Spleen (tissue), 11 donors: Measurements from ENCODE around the gene CCDC175. TPM values are rescaled to one million over a fixed set of nuclear protein-coding genes. Genes with fewer than 3 reads are reported as not detected.
A peak's percentile ranks its signal among the peaks of the same experiment; 100 is the strongest.

Experiments used
- DNase-seq: peaks from one replicate; pipeline ENCODE4 v3.0.0-alpha.2; 2020
- H3K27ac ChIP-seq, 8 donors: fragments of 200-600 bp; sonication (generic) in 7 of 8; 1 replicate in 4 of 8; 2 replicates in 4 of 8; pipeline versions ENCODE4 v1.5.0 to v1.8.0; 2016 to 2021; ENCODE audit warnings: inconsistent platforms in 4 of 8, mild to moderate bottlenecking in 4 of 8, moderate library complexity in 1 of 8
- H3K27me3 ChIP-seq, 7 donors: fragments of 200-600 bp; sonication (generic) in 6 of 7; replicated peaks in 1 of 7; 1 replicate in 4 of 7; 2 replicates in 3 of 7; pipeline versions ENCODE4 v1.5.0 to v1.8.0; 2016 to 2021; ENCODE audit warnings: inconsistent platforms in 3 of 7, mild to moderate bottlenecking in 1 of 7
- H3K36me3 ChIP-seq, 6 donors: fragments of 200-600 bp; sonication (generic) in 5 of 6; 1 replicate in 4 of 6; 2 replicates in 2 of 6; pipeline versions ENCODE4 v1.5.0 to v1.8.0; 2016 to 2021; ENCODE audit warnings: inconsistent platforms in 2 of 6
- H3K4me1 ChIP-seq, 6 donors: fragments of 200-600 bp; sonication (generic) in 5 of 6; 1 replicate in 3 of 6; 2 replicates in 3 of 6; pipeline versions ENCODE4 v1.5.0 to v1.8.0; 2016 to 2021; ENCODE audit warnings: inconsistent platforms in 3 of 6
- H3K4me3 ChIP-seq, 8 donors: fragments of 200-600 bp; sonication (generic) in 7 of 8; 1 replicate in 4 of 8; 2 replicates in 4 of 8; pipeline versions ENCODE4 v1.5.0 to v1.8.0; 2016 to 2021; ENCODE audit warnings: inconsistent platforms in 4 of 8, mild to moderate bottlenecking in 4 of 8, moderate library complexity in 2 of 8
- H3K9me3 ChIP-seq, 8 donors: fragments of 200-600 bp; sonication (generic) in 7 of 8; 1 replicate in 4 of 8; 2 replicates in 4 of 8; pipeline versions ENCODE4 v1.5.0 to v1.8.0; 2016 to 2021; ENCODE audit warnings: inconsistent platforms in 4 of 8
- CTCF ChIP-seq, 11 experiments: fragments of 200-600 bp in 7 of 11; fragments of 450-650 bp in 4 of 11; sonication (generic) in 4 of 11; IDR thresholded peaks in 8 of 11; conservative IDR thresholded peaks in 3 of 11; 1 replicate in 7 of 11; 2 replicates in 4 of 11; pipeline versions ENCODE4 v1.4.0 to v1.8.0; 2016 to 2021; ENCODE audit warnings: antibody characterized with exemption in 11 of 11, inconsistent platforms in 4 of 11, mild to moderate bottlenecking in 1 of 11
- POLR2A ChIP-seq, 3 donors: fragments of 450-650 bp; IDR thresholded peaks; one replicate each; pipeline ENCODE4 v1.5.1; 2017; ENCODE audit warnings: antibody characterized with exemption in 3 of 3, mild to moderate bottlenecking in 1 of 3
- POLR2AphosphoS5 ChIP-seq, 3 donors: sonication (generic); formaldehyde crosslinking; IDR thresholded peaks; one replicate each; pipeline ENCODE4 v1.5.1; 2017; ENCODE audit warnings: antibody characterized with exemption in 3 of 3
- WGBS, 5 donors: extraction: QIAGEN DNeasy Blood & Tissue Kit in 3 of 5; methylation state at CpG; one replicate each; pipeline versions ENCODE4 v1.1.5 to v1.1.7; 2013 to 2018; 5-methylcytosine and 5-hydroxymethylcytosine counted together
- intact Hi-C: fragments of 100-400 bp; cut with DNase I; formaldehyde crosslinking; loops from one replicate; pipeline ENCODE4 v1.15.0; 2023; ENCODE audit warnings: low total_unique reads
- polyA plus RNA-seq, 3 donors: library from polyadenylated mRNA; stranded (reverse); fragments of 200-250 nt; gene quantifications; one replicate each; pipeline ENCODE4 v1.2.1, GENCODE V29; 2013
- total RNA-seq, 7 donors: library from RNA; depleted of rRNA in 3 of 7; stranded (reverse); fragments of >200 nt in 3 of 7; fragmentation: NEBNext Ultra II Directional in 4 of 7; extraction: Animal tissue kit (Norgen Biotek cat#: 25700) in 4 of 7; gene quantifications; one replicate each; pipeline versions ENCODE4 v1.1.0 to v1.2.1, GENCODE V29; 2016 to 2021
- donor health status: healthy with polysubstance abuse.
- donor health status: DM: no; HTN: no; CAD: no; lungs with moderate emphysema.
- donor health status: DM: no; HTN: no; CAD: no.
- donor health status: Bipolar disorder and iron deficiency.
- donor health status: healthy.
- donor health status: DM: no; HTN: no; CAD: no.
- donor health status: DM: yes; HTN: yes; CAD: no.

The CCDC175 gene
- total and polyA plus RNA-seq, 10 donors = 0.34 to 1.9 (median 0.43) TPM; not detected in 5

- no peak for TF ChIP-seq POLR2AphosphoS5 (IDR thresholded peaks at IDR 0.05)
- TF ChIP-seq CTCF (IDR thresholded peaks at IDR 0.05 in 8 of 11, conservative IDR thresholded peaks at IDR 0.05 in 3 of 11) = no peak
- no peak for TF ChIP-seq POLR2A (IDR thresholded peaks at IDR 0.05)
- Histone ChIP-seq H3K4me3 (no peak overlapping the region), H3K4me1 (no peaks in the 10 kb centered on the region), H3K9me3 (no peaks in the 10 kb centered on the region), H3K27me3 (peaks cover 0 to 4% (median 0%) of the 10 kb centered on the region in 7 donors), H3K27ac (no peak overlapping the region), H3K36me3 (peaks cover 0 to 17% (median 2%) of the 10 kb centered on the region in 6 donors)
- no peak for DNase-seq
- intact Hi-C loops = no loop called here
- WGBS, 5 donors = 80 to 90% (median 85%) methylated on average over 3 of the region's 3 CpGs
Observed at GRCh38 chr14:59509101-59509500, 67.5 kb downstream of the CCDC175 start.

GRCh38 chr14:59507752-59508103, 68.9 kb downstream of the CCDC175 start:
- H3K27me3 ChIP-seq = peaks cover 0 to 4% (median 0%) of the 10 kb centered on the region in 7 donors
- no peak for TF ChIP-seq POLR2A (IDR thresholded peaks at IDR 0.05)
- no peak for TF ChIP-seq CTCF (IDR thresholded peaks at IDR 0.05 in 8 of 11, conservative IDR thresholded peaks at IDR 0.05 in 3 of 11)
- no peak for TF ChIP-seq POLR2AphosphoS5 (IDR thresholded peaks at IDR 0.05)
- no peak for DNase-seq

GRCh38 chr14:59507063-59507751, 69.4 kb downstream of the CCDC175 start:
- no peak for DNase-seq
- peaks cover 0 to 34% (median 7%) of the 10 kb centered on the region in 6 donors for H3K36me3 ChIP-seq
- H3K4me1 ChIP-seq = no peaks in the 10 kb centered on the region
- H3K27me3 ChIP-seq = peaks cover 0 to 4% (median 0%) of the 10 kb centered on the region in 7 donors
- H3K4me3 ChIP-seq = no peak overlapping the region
- H3K27ac ChIP-seq = no peak overlapping the region
- intact Hi-C loops = no loop called here
- TF ChIP-seq POLR2A (IDR thresholded peaks at IDR 0.05) (no peak), CTCF (IDR thresholded peaks at IDR 0.05 in 8 of 11, conservative IDR thresholded peaks at IDR 0.05 in 3 of 11) (peak; percentile 20 to 79 (median 67)), POLR2AphosphoS5 (IDR thresholded peaks at IDR 0.05) (no peak)
- no peaks in the 10 kb centered on the region for H3K9me3 ChIP-seq

More at GRCh38 chr14:59507752-59508103, 68.9 kb downstream of the CCDC175 start:
- Histone ChIP-seq H3K27ac (no peak overlapping the region), H3K4me1 (no peaks in the 10 kb centered on the region), H3K36me3 (peaks cover 0 to 30% (median 7%) of the 10 kb centered on the region in 6 donors), H3K4me3 (no peak overlapping the region), H3K9me3 (no peaks in the 10 kb centered on the region)
- WGBS, 5 donors = 92 to 97% (median 97%) methylated on average over 3 of the region's 3 CpGs
- intact Hi-C loops = no loop called here

- TF ChIP-seq POLR2A (IDR thresholded peaks at IDR 0.05) (no peak), CTCF (IDR thresholded peaks at IDR 0.05 in 8 of 11, conservative IDR thresholded peaks at IDR 0.05 in 3 of 11) (no peak), POLR2AphosphoS5 (IDR thresholded peaks at IDR 0.05) (no peak)
- Histone ChIP-seq H3K27ac (no peak overlapping the region), H3K4me3 (no peak overlapping the region), H3K9me3 (no peaks in the 10 kb centered on the region), H3K4me1 (no peaks in the 10 kb centered on the region), H3K36me3 (peaks cover 0 to 74% (median 24%) of the 10 kb centered on the region in 6 donors), H3K27me3 (no peaks in the 10 kb centered on the region)
- intact Hi-C loops = no loop called here
- no peak for DNase-seq
- WGBS, 5 donors = 72 to 95% (median 76%) methylated on average over 4 of the region's 4 CpGs
Observed at GRCh38 chr14:59503256-59503655, 73.4 kb downstream of the CCDC175 start.
